ENCODE data around the gene CRTC3.
"Not testable (repeated sequence)": the region's sequence is repeated elsewhere in the genome, so short reads cannot be mapped to it uniquely, and the experiment has no call there.

The CRTC3 gene

DNA sequence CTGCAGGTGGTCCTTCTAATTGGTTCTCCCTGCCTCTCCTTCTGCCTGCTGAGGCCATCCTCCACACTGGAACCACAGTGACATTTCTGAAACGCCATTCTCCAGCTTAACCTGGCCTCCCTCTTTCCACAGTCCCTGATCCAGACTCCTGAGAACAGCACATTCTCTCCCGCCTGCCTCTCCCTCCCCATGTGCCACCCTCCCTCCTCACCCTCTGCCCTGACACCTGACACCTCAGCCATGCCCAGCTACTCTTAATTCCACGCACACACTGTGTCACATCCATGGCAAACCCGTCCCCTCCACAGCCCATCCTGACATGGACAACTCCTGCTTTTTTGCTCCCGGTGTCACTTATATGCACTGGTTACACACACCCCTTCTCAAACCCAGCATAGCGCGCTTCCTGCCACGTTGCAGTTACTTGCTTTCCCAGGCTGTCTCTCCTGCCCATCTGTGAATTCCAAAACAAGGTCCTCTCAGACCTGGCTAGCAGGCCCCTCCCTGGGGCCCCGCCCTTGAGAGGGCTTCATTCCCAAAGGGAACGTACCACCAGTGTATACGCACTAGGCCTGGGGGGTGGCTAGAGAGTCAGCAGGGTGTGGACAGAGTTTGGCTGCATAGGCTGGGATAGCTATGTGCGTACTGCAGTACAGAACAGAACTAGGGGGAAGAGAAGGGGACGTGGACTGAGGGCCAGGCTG is 94.7 kb downstream of the CRTC3 start:
- DNase-seq (ENCODE audit: low read depth in 2 of 2), result no peak

DNA sequence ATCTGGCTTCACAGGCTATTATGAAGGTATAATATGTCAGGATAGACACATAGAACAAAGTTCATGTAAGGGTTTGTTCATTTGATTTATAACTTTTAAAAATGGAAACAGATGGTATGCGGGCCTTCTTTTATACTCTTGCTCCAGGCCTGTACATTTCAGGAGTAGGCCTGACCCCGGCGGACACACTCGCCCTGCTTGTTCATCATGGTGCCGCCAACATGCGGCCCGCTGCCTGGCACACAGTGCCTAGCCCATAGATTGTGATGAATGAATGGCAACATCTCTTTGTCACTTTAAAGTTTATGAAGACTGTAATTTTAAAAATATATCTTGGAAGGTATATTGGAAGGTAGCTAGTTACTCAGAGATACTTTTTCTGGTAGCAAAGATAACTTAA is 95.3 kb downstream of the CRTC3 start:
- no peak for DNase-seq (ENCODE audit: low read depth in 2 of 2)

DNA sequence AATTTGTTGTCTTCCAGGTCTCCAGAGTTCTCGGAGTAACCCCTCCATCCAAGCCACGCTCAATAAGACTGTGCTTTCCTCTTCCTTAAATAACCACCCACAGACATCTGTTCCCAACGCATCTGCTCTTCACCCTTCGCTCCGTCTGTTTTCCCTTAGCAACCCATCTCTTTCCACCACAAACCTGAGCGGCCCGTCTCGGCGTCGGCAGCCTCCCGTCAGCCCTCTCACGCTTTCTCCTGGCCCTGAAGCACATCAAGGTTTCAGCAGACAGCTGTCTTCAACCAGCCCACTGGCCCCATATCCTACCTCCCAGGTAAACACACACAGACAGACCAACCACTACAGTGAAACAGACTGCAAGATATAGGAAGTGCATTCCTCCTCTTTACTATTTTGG is 99.5 kb downstream of the CRTC3 start:
- DNase-seq (ENCODE audit: low read depth in 2 of 2), result no peak

DNA sequence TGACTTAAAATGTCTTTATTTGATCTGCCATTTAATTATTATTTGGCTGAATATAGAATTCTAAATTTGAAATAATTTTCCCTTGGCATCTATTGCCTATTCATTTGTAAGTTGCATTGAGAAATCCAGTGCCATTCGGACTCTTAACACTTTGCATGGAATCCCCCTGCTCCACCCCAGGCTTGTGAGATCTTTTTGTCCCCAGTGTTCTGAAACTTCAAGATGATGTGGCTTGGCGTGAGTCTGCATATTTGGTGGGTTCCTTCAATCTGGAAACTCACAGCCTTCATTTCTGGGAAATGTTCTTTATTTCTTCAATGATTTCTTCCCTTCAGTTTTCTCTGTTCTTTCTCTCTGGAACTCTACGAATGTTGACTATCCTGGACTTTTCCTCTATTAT is 103.6 kb downstream of the CRTC3 start:
- no peak for DNase-seq (ENCODE audit: low read depth in 2 of 2)

DNA sequence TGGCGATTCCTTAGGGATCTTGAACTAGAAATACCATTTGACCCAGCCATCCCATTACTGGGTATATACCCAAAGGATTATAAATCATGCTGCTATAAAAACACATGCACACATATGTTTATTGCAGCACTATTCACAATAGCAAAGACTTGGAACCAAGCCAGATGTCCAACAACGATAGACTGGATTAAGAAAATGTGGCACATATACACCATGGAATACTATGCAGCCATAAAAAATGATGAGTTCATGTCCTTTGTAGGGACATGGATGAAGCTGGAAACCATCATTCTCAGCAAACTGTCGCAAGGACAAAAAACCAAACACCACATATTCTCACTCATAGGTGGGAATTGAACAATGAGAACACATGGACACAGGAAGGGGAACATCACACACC is 107.3 kb downstream of the CRTC3 start:
- DNase-seq (ENCODE audit: low read depth in 2 of 2), result not testable (repeated sequence)

DNA sequence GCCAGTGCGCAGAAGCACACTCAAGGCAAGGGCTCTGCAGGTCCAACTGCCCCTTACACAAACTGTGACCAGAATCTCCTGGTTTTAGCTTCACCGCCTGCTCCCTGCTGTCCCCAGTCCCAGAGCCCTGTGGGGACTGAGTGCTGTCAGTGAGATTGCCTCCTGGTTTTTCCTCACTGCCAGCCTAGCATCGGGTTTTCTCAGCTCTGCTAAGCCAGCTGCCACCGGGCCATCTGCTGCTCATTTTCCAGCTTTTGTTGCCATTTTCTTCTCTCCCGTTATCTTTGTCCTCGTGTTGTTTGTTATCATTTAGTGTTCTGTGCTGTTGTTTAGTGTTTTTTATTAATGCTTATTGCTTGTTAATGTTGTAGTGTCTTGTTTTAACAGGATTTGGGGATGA is 108.0 kb downstream of the CRTC3 start:
- no peak for DNase-seq (ENCODE audit: low read depth in 2 of 2)

DNA sequence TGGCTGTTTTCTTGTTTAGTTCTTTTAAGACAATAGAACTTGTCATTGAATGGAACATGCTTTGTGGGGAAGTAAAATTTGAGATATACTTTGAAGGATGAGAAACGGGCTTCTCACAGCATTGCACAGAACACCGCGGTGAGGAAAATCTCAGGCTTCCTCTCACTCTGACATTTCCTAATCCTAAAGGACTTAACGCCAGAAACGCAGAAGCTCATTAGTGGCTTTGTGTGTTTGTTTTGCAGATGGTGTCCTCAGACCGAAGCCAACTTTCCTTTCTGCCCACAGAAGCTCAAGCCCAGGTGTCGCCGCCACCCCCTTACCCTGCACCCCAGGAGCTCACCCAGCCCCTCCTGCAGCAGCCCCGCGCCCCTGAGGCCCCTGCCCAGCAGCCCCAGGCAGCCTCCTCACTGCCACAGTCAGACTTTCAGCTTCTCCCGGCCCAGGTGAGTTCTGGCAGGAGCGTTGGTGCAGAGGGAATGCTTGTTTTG is 108.5 kb downstream of the CRTC3 start:
- DNase-seq (ENCODE audit: low read depth in 2 of 2), result no peak

DNA sequence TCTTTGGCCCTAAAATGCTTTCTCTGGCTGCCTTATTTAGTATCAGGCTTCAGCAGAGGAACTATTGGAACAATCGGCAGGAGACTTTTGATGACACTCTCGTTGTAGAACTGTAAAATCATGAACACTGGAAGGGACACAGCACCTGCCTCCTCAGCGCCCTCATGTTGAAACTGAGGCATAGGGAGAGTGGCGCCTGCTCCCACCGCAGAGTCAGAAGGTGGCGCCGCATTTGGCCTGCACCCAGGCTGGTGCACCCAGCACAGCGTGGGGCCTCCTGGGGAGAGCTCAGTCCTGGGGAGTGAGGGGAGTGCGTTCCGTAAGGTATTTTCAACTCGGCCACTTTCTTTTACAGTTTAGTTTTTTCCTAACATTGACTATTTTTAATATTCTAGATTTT is 109.2 kb downstream of the CRTC3 start:
- no peak for DNase-seq (ENCODE audit: low read depth in 2 of 2)

DNA sequence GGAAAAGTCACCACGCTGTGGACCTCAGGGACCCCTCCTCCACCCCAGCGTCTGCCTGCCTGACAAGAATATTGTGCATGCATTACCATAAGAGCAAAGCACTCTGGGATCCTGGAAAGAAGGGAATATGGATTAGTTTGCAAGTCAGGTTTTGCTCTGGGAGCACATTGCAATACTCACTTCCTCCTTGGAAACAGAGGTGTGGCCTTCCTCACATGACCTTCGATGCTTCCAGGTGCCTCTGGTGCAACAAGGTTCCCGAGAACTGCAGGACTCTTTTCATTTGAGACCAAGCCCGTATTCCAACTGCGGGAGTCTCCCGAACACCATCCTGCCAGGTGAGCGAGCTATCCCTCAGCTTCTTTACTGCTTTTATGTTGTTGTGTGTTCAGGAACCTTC is 111.1 kb downstream of the CRTC3 start:
- DNase-seq (ENCODE audit: low read depth in 2 of 2), result no peak

DNA sequence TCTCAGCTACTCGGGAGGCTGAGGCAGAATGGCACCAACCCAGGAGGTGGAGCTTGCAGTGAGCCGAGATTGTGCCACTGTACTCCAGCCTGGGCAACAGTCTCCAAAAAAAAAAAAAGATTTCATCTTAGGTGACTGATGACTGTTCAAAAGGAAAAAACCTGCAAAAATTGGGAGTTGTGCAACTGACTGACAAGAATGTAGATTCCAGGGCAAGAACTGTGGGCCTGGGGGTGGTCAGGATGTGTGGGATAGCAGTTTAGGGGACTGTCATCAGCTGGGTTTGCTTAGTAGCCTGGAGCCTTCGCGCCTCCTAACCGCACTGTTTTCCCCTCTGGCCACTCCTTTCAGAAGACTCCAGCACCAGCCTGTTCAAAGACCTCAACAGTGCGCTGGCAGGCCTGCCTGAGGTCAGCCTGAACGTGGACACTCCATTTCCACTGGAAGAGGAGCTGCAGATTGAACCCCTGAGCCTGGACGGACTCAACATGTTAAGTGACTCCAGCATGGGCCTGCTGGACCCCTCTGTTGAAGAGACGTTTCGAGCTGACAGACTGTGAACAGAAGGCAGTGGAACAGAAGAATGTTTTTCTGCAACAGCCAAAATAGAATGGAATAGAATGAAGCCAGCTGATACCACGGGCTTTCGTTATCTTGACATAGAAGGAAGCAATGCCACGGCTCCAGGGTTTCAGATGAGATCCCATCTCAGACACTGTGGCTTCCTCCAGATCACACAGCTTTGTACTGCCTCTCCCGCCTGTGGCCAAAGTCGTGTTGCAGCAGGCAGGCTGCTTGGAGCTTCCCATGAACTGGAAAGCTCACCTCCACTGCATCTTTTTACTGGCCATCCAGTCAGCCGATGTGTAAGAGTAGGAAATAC is 112.1 kb downstream of the CRTC3 start:
- DNase-seq (ENCODE audit: low read depth in 2 of 2), result no peak

DNA sequence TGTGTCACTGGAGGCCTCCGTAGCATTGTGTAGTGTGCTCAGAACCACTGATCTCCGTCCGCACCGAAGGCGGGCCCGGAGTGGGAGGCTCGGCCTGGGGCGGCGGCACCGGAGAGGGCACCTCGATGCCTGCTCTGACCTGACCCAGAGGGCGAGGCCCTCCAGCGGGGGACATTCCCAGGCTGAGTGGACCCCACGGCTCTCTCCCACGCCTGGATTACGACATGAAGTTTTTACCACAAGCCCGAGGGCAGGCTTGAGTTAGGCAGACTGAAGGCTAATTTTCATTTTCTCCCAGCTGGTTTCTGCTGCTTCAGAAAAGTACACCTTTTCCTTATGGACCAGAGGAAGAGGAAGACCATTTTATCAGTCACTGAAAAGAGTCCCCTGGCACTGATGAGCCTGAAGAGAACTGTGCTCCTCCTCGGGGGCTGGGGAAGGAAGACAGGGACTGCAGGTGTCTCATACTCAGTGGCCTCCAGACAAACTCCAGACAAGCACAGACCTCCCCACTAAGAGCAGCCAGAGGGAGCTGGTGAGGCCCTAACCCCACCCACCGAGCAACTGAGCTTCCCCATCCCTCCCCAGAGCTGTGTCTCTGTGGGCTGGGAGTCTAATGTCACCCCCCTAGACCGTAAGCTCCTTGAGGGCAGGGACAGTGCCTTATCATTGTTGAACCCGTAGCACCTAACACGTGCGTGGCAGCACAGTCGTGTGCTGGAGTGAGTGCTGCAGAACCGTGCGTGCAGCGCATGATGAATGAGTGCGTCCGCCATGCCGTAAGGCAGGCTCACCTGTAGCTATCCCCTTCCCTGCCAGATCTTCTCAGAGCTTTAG is 113.0 kb downstream of the CRTC3 start:
- no peak for DNase-seq (ENCODE audit: low read depth in 2 of 2)

DNA sequence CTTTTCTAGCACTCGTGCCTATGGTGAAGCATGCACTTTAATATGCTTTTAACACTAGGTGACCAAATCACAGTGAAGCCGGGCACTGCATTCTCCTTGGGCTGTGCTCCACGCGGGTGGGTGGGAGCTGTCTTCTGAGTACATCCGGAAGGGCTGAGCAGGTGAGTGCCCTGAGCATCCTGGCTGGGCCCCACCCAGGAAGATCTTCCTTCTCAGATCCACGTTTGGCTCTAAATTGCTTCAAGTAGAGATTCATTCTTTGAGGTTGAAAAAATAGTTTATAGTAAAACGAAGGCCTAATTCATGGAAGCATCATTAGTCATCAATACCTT is 113.5 kb downstream of the CRTC3 start:
- DNase-seq (ENCODE audit: low read depth in 2 of 2), result no peak

DNA sequence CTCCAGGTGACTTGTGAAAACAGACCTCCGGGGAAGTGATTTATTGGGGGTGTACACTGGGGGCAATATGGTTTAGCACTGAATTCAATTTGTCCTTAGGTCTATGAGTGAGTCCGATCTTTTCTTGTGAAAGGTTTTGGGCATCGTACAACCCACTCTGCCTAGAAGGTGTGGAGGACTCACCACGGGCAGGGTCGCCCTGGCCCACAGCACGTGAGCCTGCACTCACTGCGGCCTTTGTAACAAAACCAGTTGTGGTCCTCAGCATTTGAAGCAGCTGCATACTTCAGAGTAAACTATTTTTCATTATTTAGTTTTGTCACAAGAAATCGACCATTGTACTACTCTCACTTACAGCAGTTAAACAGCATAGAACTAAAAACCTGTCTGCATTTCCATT is 114.8 kb downstream of the CRTC3 start:
- no peak for DNase-seq (ENCODE audit: low read depth in 2 of 2)

DNA sequence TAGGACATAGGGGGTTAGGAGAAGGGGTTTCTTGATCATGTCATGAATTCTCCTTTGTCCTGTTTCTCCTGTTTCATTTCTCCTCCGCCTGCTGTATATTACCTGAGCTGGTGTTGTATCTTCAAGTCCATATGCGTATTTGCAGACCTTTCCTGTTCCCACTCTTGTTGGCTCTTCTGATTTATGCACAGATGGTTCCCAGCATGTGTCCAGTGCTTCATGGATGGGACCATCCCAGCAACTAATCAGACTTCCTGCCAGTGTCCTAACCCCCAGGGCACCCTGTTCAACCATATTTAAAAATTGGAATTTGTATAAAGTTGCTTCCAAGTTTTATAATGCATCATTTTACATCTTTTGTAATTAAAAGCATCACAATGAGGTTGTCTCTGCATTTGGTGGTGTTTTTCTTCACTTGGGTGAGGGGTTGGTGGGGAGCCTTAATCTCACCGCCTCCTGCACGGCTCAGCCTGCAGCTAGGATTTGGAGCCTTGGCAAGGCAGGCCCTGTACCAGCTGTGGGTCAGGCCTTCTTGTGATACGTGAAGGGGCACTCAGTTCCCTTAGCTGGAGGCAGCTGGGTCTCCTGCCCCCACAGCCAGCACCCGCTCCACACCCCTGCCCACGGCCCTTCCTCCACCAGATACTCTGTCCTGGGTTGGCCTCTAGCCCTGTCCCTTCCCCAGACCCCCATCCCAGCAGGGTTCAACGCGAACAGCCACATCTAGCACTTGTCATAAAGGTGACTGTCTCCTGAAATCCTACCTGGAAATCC is 115.4 kb downstream of the CRTC3 start:
- DNase-seq (ENCODE audit: low read depth in 2 of 2), result no peak

DNA sequence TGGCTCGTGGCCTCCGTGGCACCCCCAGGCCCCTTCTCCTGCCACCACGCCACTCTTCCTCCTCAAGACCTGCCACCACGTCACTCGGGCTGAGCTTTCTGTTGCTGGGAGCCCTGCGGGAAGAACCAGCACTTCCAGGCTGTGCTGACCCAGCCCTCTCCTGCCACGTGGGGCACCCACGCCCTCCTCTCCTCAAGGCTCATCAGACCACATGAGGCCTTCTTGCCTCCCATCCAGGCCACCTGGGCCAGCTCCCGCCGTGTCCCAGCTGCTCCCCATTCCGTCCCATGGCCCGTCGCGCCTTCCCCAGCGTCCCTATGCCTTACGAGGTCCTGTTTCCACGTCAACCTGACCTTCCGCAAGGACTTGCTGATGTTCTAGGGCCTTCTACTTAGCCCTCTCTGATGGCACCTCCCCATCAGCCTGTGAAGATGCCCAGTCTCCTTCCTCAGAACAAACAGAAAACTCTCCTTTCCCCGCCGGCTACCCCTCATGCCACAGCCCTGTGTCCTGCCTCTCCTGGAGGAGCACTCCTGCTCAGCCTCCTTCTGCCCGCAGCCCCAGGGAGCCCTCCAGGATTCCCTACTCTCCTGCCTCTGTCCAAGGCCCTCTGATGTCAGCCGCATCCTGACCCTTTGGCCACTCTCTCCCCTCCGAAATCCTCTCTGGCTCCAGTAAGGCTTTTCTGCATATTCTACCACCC is 116.3 kb downstream of the CRTC3 start:
- DNase-seq (ENCODE audit: low read depth in 2 of 2), result no peak

DNA sequence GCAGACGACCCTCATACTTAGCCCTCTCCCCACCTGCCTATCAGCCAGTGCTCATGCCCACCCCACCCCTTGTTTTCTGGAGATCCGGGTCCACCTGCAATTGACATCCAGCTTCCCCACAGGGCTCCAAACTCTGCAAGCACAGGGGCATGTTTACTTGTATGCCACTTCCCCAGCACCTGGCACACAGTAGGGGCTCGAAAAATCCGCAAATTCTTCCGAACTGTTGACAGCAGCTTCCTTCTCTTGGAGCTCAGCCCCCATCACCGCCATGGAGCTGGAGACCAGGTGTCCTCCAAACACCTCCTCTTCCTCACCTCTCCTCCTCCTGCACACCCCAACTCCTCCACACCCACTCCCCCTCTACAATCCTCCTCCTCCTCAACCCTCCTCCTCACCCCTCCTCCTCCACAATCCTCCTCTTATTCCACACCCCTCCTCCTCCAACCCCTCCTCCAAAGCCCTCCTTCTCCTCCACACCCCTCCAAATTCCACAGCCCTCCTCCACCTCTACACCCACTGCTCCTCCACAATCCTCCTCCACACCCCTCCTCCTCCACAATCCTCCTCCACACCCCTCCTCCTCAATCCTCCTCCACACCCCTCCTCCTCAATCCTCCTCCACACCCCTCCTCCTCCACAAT is 117.1 kb downstream of the CRTC3 start:
- DNase-seq (ENCODE audit: low read depth in 2 of 2), result no peak

DNA sequence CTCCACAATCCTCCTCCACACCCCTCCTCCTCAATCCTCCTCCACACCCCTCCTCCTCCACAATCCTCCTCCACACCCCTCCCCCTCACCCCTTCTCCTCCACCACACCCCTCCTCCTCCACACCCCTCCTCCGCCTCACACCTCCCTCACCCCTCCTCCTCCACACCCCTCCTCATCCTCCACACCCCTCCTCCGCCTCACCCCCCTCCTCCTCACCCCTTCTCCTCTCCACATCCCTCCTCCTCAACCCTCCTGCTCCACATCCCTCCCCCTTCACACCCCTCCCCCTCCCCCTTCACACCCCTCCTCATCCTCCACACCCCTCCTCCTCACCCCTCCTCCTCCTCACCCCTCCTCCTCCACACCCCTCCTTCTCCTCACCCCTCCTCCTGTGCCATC is 117.6 kb downstream of the CRTC3 start:
- DNase-seq (ENCODE audit: low read depth in 2 of 2), result no peak

DNA sequence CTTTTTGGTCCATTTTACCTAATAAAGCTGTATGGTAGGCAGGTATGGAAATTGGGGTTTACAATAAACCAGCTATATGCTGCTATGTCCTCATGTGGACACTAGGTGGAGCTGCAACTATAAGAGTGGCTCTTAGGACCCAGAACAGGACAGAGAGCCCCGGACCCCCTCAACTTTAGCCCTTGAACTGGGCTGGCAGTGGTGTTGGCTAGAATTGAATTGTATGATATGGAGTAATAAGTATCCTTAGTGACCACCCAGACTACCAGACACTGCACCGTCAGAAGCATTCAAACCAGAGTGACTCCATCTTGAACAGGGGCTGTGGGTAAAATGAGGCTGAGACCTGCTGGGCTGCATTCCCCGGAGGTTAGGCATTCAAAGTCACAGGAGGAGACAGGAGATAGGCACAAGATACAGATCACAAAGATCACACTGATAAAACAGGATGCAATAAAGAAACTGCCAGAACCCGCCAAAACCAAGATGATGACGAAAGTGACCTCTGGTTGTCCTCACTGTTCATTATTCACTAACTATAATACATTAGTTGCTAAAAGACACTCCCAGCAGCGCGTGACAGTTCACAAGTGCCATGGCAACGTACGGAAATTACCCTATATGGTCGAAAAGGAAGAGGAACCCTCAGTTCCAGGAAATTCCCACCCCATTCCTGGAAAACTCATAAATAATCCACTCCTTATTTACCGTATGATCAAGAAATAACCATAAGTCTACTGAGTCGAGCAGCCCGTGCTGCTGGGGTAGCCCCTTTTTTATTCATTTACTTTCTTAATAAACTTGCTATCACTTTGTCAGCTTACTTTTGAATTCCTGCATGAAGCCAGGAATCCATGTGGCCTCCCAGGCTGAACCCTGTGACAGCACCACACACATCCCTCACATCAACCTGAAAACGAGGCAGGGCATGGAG is 118.7 kb downstream of the CRTC3 start:
- DNase-seq (ENCODE audit: low read depth in 2 of 2), result no peak
